SH-SY5Y (cell line): ENCODE results near the gene CTNNB1.

Experiments
- GATA2 ChIP-seq: IDR thresholded peaks from 2 replicates; pipeline ENCODE4 v1.6.1; 2011; ENCODE audit warnings: mild to moderate bottlenecking, low read depth, low read length
- GATA3 ChIP-seq: IDR thresholded peaks from 2 replicates; pipeline ENCODE4 v1.6.1; 2011; ENCODE audit warnings: low read depth, mild to moderate bottlenecking, low read length, moderate library complexity

DNA sequence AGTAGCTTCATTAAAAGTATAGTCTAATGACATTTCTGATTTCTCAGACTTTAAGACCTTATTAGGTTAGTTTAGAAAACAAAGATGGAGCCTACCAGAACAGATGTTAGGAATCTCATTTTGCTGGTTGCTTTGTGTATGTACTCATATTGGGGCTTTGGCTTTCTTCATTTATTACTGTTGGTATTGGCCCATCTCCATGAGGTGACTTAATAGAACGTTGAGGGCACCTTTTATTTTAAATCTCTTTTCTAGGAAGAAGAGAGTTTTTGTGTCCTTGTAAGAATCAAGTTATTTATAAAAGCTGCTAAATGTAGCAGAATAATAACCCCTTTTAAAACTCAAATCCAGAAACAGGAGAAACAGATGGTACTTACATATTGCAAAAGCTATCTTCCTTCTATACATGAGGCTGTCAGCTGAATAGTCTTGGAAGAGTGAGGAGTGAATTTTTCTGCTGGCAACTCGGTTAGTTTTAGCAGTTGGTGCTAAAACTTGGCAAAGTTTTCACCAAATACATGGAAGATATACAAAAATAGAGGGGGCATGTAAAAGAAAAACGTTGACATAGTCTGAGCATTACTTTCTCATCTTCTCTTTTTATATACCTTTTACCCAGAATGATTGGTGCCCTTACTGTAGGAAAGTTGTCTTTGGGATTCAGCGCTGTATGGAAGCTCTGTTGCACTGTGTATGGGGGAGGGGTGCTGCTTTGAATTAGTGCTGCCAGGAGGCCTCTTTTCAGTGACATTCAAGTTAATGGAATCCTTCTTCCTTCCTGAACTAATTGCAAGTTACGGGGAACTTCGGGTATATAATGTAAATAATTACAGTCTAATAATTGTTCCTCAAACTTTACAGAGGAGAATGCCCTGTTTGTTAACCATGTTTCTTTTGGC, 35.8 kb downstream of the CTNNB1 start:
- TF ChIP-seq GATA3 (no peak), GATA2 (no peak)
